Measurements from ENCODE around the gene ADGRF1. TPM values are rescaled to one million over a fixed set of nuclear protein-coding genes. Genes with fewer than 3 reads are reported as not detected.
"Not testable (repeated sequence)": the region's sequence is repeated elsewhere in the genome, so short reads cannot be mapped to it uniquely, and the experiment has no call there.

Gene ADGRF1
- total RNA-seq, 1 experiment from 2014 or later, result not detected

GRCh38 chr6:46997646-46998045 lies 44.5 kb downstream of the ADGRF1 start:
- peaks cover 20% of the 10 kb centered on the region for H3K4me1 ChIP-seq (replicated peaks)
- H3K9me3 ChIP-seq (replicated peaks), result no peaks in the 10 kb centered on the region
- no peak overlapping the region for H3K4me3 ChIP-seq
- DNase-seq (ENCODE audit: low read depth in 1 of 2, low spot score in 2 of 2), result no peak
- H3K27me3 ChIP-seq (replicated peaks), result no peaks in the 10 kb centered on the region; the same call in 1 of the 2 replicates
- H3K27ac ChIP-seq, result no peak overlapping the region
- H3K36me3 ChIP-seq, result no peaks in the 10 kb centered on the region

GRCh38 chr6:46996860-46997641 lies 45.1 kb downstream of the ADGRF1 start:
- H3K27ac ChIP-seq, result no peak overlapping the region
- no peaks in the 10 kb centered on the region; the same call in 1 of the 2 replicates for H3K27me3 ChIP-seq (replicated peaks)
- no peak for DNase-seq (ENCODE audit: low read depth in 1 of 2, low spot score in 2 of 2)
- no peaks in the 10 kb centered on the region for H3K9me3 ChIP-seq (replicated peaks)
- H3K4me1 ChIP-seq (replicated peaks), result peaks cover 20% of the 10 kb centered on the region
- H3K4me3 ChIP-seq, result no peak overlapping the region
- no peaks in the 10 kb centered on the region for H3K36me3 ChIP-seq

- peak in 1 of 2 experiments; percentile 8 for DNase-seq (ENCODE audit: low read depth in 1 of 2, low spot score in 2 of 2)
- no peaks in the 10 kb centered on the region for H3K36me3 ChIP-seq
- no peak overlapping the region for H3K4me3 ChIP-seq
- no peaks in the 10 kb centered on the region for H3K27me3 ChIP-seq (replicated peaks)
- H3K27ac ChIP-seq, result no peak overlapping the region
- H3K4me1 ChIP-seq (replicated peaks), result peaks cover 35% of the 10 kb centered on the region
- H3K9me3 ChIP-seq (replicated peaks), result no peaks in the 10 kb centered on the region
Observed at GRCh38 chr6:46994933-46995332, 47.2 kb downstream of the ADGRF1 start.

GRCh38 chr6:46993846-46994245 lies 48.3 kb downstream of the ADGRF1 start:
- Histone ChIP-seq H3K4me3 (no peak overlapping the region), H3K4me1 (replicated peaks) (peaks cover 35% of the 10 kb centered on the region), H3K27me3 (replicated peaks) (no peaks in the 10 kb centered on the region), H3K27ac (peak overlapping the region; percentile 73), H3K36me3 (no peaks in the 10 kb centered on the region), H3K9me3 (replicated peaks) (no peaks in the 10 kb centered on the region)
- DNase-seq (ENCODE audit: low read depth in 1 of 2, low spot score in 2 of 2), result peak; percentile 72 to 76

GRCh38 chr6:46992391-46992790 lies 49.7 kb downstream of the ADGRF1 start:
- H3K36me3 ChIP-seq; H3K9me3 ChIP-seq (replicated peaks); H3K27ac ChIP-seq; H3K4me3 ChIP-seq; DNase-seq (ENCODE audit: low read depth in 1 of 2, low spot score in 2 of 2); H3K27me3 ChIP-seq (replicated peaks): not testable (repeated sequence)
- H3K4me1 ChIP-seq (replicated peaks), result peaks cover 35% of the 10 kb centered on the region

- peak in 1 of 2 experiments; percentile 68 for DNase-seq (ENCODE audit: low read depth in 1 of 2, low spot score in 2 of 2)
- peaks cover 35% of the 10 kb centered on the region for H3K4me1 ChIP-seq (replicated peaks)
- H3K4me3 ChIP-seq; H3K9me3 ChIP-seq (replicated peaks); H3K27me3 ChIP-seq (replicated peaks); H3K36me3 ChIP-seq: not testable (repeated sequence)
- H3K27ac ChIP-seq, result 0 out of 2 replicates have a peak overlapping the region, but pooled peaks have one; percentile 7
Observed at GRCh38 chr6:46990818-46991510, 51.2 kb downstream of the ADGRF1 start.

- Histone ChIP-seq H3K27me3 (replicated peaks) (no peaks in the 10 kb centered on the region), H3K4me3 (no peak overlapping the region), H3K4me1 (replicated peaks) (peaks cover 34% of the 10 kb centered on the region), H3K9me3 (replicated peaks) (no peaks in the 10 kb centered on the region), H3K36me3 (no peaks in the 10 kb centered on the region), H3K27ac (0 out of 2 replicates have a peak overlapping the region, but pooled peaks have one; percentile 7)
- peak; percentile 32 to 49 for DNase-seq (ENCODE audit: low read depth in 1 of 2, low spot score in 2 of 2)
Observed at GRCh38 chr6:46990031-46990644, 52.0 kb downstream of the ADGRF1 start.

- Histone ChIP-seq H3K4me3 (no peak overlapping the region), H3K27me3 (replicated peaks) (no peaks in the 10 kb centered on the region), H3K36me3 (no peaks in the 10 kb centered on the region), H3K4me1 (replicated peaks) (peaks cover 27% of the 10 kb centered on the region), H3K9me3 (replicated peaks) (no peaks in the 10 kb centered on the region), H3K27ac (no peak overlapping the region)
- no peak for DNase-seq (ENCODE audit: low read depth in 1 of 2, low spot score in 2 of 2)
Observed at GRCh38 chr6:46989398-46989797, 52.7 kb downstream of the ADGRF1 start.

- no peak overlapping the region for H3K27ac ChIP-seq
- DNase-seq (ENCODE audit: low read depth in 1 of 2, low spot score in 2 of 2), result no peak
- no peak overlapping the region for H3K4me3 ChIP-seq
- no peaks in the 10 kb centered on the region for H3K27me3 ChIP-seq (replicated peaks)
- peaks cover 26% of the 10 kb centered on the region for H3K4me1 ChIP-seq (replicated peaks)
- H3K36me3 ChIP-seq, result no peaks in the 10 kb centered on the region
- no peaks in the 10 kb centered on the region for H3K9me3 ChIP-seq (replicated peaks)
Observed at GRCh38 chr6:46985943-46986342, 56.2 kb downstream of the ADGRF1 start.

GRCh38 chr6:46983007-46983411 lies 59.1 kb downstream of the ADGRF1 start:
- Histone ChIP-seq H3K27me3 (replicated peaks) (no peaks in the 10 kb centered on the region), H3K4me1 (replicated peaks) (peaks cover 16% of the 10 kb centered on the region), H3K36me3 (no peaks in the 10 kb centered on the region), H3K27ac (0 out of 2 replicates have a peak overlapping the region, but pooled peaks have one; percentile 1), H3K9me3 (replicated peaks) (no peaks in the 10 kb centered on the region), H3K4me3 (no peak overlapping the region)
- peak in 1 of 2 experiments; percentile 33 for DNase-seq (ENCODE audit: low read depth in 1 of 2, low spot score in 2 of 2)

GRCh38 chr6:46979206-46979605 lies 62.9 kb downstream of the ADGRF1 start:
- H3K36me3 ChIP-seq, result no peaks in the 10 kb centered on the region
- H3K4me3 ChIP-seq, result no peak overlapping the region
- H3K9me3 ChIP-seq (replicated peaks), result no peaks in the 10 kb centered on the region
- H3K27me3 ChIP-seq (replicated peaks), result no peaks in the 10 kb centered on the region
- no peak for DNase-seq (ENCODE audit: low read depth in 1 of 2, low spot score in 2 of 2)
- peaks cover 16% of the 10 kb centered on the region for H3K4me1 ChIP-seq (replicated peaks)
- no peak overlapping the region for H3K27ac ChIP-seq

GRCh38 chr6:46974786-46975185 lies 67.3 kb downstream of the ADGRF1 start:
- H3K27me3 ChIP-seq (replicated peaks), result no peaks in the 10 kb centered on the region
- H3K4me3 ChIP-seq, result no peak overlapping the region
- H3K36me3 ChIP-seq, result no peaks in the 10 kb centered on the region
- H3K27ac ChIP-seq, result no peak overlapping the region
- no peaks in the 10 kb centered on the region for H3K9me3 ChIP-seq (replicated peaks)
- no peak for DNase-seq (ENCODE audit: low read depth in 1 of 2, low spot score in 2 of 2)
- no peaks in the 10 kb centered on the region for H3K4me1 ChIP-seq (replicated peaks)

GRCh38 chr6:46973029-46973428 lies 69.1 kb downstream of the ADGRF1 start:
- no peaks in the 10 kb centered on the region for H3K27me3 ChIP-seq (replicated peaks)
- H3K4me1 ChIP-seq (replicated peaks), result no peaks in the 10 kb centered on the region
- no peak overlapping the region for H3K27ac ChIP-seq
- H3K4me3 ChIP-seq, result no peak overlapping the region
- DNase-seq (ENCODE audit: low read depth in 1 of 2, low spot score in 2 of 2), result no peak
- H3K36me3 ChIP-seq, result no peaks in the 10 kb centered on the region
- no peaks in the 10 kb centered on the region for H3K9me3 ChIP-seq (replicated peaks)

GRCh38 chr6:46972531-46972930 lies 69.6 kb downstream of the ADGRF1 start:
- no peaks in the 10 kb centered on the region for H3K36me3 ChIP-seq
- no peak for DNase-seq (ENCODE audit: low read depth in 1 of 2, low spot score in 2 of 2)
- no peaks in the 10 kb centered on the region for H3K9me3 ChIP-seq (replicated peaks)

More at GRCh38 chr6:46972531-46972930, 69.6 kb downstream of the ADGRF1 start:
- Histone ChIP-seq H3K27me3 (replicated peaks) (no peaks in the 10 kb centered on the region), H3K4me3 (no peak overlapping the region), H3K4me1 (replicated peaks) (no peaks in the 10 kb centered on the region), H3K27ac (no peak overlapping the region)

Measured in SJSA1 (cell line).